ENCODE data around the gene SLIT1. TPM values are rescaled to one million over a fixed set of nuclear protein-coding genes. Genes with fewer than 3 reads are reported as not detected.

The SLIT1 gene
- total RNA-seq, 2 donors from 2014 or later: 0.56 to 2.0 TPM

- Mint-ChIP-seq H3K4me1 (no peaks in the 10 kb centered on the region), H3K27me3 (no peaks in the 10 kb centered on the region), H3K36me3 (ENCODE audit: low read depth) (peaks cover 2% of the 10 kb centered on the region), H3K27ac (no peak overlapping the region), H3K9me3 (no peaks in the 10 kb centered on the region), H3K4me3 (no peak overlapping the region)
- no peak for ATAC-seq (replicated peaks)
Measured at GRCh38 chr10:96964131-96964530, 221.6 kb downstream of the SLIT1 start.

- Mint-ChIP-seq H3K27me3 (no peaks in the 10 kb centered on the region), H3K36me3 (ENCODE audit: low read depth) (peaks cover 21% of the 10 kb centered on the region), H3K9me3 (no peaks in the 10 kb centered on the region), H3K4me3 (no peak overlapping the region), H3K4me1 (no peaks in the 10 kb centered on the region), H3K27ac (no peak overlapping the region)
- ATAC-seq (replicated peaks): no peak
Measured at GRCh38 chr10:96960872-96961271, 224.9 kb downstream of the SLIT1 start.

DNA sequence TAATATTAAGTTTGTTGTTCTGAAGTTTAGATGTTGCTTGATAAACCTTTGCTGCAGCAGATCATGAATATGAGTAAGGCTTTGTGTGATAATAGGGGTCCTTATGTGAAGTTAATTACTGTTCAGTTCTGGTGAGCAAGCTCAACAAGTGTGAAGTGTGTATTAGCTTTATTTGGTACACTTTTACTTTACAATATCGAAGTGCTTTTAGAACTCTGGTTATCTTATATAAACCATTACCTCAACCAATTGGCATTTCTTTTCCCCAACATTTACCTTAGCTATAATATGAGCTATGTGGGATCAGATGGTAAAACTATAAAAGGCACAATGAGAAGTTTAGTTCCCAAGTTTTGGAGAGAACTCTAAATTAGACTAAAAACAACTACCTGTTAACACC, 226.0 kb downstream of the SLIT1 start:
- no peaks in the 10 kb centered on the region for H3K9me3 Mint-ChIP-seq
- peaks cover 33% of the 10 kb centered on the region for H3K36me3 Mint-ChIP-seq (ENCODE audit: low read depth)
- no peak overlapping the region for H3K27ac Mint-ChIP-seq
- H3K4me1 Mint-ChIP-seq: no peaks in the 10 kb centered on the region
- no peak for ATAC-seq (replicated peaks)
- H3K4me3 Mint-ChIP-seq: no peak overlapping the region
- no peaks in the 10 kb centered on the region for H3K27me3 Mint-ChIP-seq

GRCh38 chr10:96958071-96958470, 227.7 kb downstream of the SLIT1 start:
- H3K4me3 Mint-ChIP-seq: no peak overlapping the region
- ATAC-seq (replicated peaks): no peak
- H3K27me3 Mint-ChIP-seq: no peaks in the 10 kb centered on the region
- H3K9me3 Mint-ChIP-seq: no peaks in the 10 kb centered on the region
- H3K27ac Mint-ChIP-seq: no peak overlapping the region
- H3K36me3 Mint-ChIP-seq (ENCODE audit: low read depth): peaks cover 46% of the 10 kb centered on the region
- no peaks in the 10 kb centered on the region for H3K4me1 Mint-ChIP-seq

DNA sequence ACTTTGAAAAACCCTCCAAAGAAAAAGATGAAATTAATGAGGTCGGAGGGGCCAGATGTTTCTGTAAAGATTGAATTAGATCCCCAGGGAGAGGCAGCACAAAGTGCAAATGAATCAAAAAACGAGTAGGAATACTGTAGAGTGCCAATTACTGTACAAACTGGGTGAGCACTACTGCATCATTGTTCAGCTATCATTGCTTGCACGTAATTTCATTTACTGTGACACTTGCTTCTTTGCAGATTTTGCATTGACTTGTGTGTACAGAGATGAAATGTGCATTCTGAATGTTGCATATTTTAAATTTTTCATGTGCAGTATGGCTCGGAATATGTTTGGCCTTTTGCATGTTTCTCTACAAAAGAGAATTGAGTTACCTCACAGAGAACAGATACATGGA, 230.0 kb downstream of the SLIT1 start:
- Mint-ChIP-seq H3K36me3 (ENCODE audit: low read depth) (peaks cover 61% of the 10 kb centered on the region), H3K27me3 (no peaks in the 10 kb centered on the region), H3K27ac (no peak overlapping the region), H3K4me3 (no peak overlapping the region), H3K4me1 (no peaks in the 10 kb centered on the region), H3K9me3 (no peaks in the 10 kb centered on the region)
- ATAC-seq (replicated peaks): no peak

DNA sequence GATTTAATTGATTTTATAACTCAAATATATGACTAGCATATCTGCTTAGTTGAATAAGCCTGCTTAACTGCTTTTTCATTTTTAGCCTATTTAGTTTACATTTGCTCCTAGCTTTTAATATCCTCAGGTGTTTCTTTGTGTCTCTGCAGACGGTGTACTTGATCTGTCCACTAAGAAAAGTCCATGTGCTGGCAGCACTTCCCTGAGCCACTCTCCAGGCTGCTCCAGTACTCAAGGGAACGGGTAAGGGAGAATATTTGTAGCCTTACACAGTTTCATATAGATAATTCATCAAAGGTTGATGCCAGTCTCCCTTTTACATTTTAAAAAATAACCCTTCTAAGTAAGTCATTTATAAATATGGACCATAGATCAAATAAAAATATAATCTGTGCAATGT, 233.8 kb downstream of the SLIT1 start:
- H3K4me3 Mint-ChIP-seq: no peak overlapping the region
- H3K4me1 Mint-ChIP-seq: no peaks in the 10 kb centered on the region
- H3K27me3 Mint-ChIP-seq: no peaks in the 10 kb centered on the region
- H3K9me3 Mint-ChIP-seq: no peaks in the 10 kb centered on the region
- H3K27ac Mint-ChIP-seq: no peak overlapping the region
- no peak for ATAC-seq (replicated peaks)
- H3K36me3 Mint-ChIP-seq (ENCODE audit: low read depth): peaks cover 54% of the 10 kb centered on the region

DNA sequence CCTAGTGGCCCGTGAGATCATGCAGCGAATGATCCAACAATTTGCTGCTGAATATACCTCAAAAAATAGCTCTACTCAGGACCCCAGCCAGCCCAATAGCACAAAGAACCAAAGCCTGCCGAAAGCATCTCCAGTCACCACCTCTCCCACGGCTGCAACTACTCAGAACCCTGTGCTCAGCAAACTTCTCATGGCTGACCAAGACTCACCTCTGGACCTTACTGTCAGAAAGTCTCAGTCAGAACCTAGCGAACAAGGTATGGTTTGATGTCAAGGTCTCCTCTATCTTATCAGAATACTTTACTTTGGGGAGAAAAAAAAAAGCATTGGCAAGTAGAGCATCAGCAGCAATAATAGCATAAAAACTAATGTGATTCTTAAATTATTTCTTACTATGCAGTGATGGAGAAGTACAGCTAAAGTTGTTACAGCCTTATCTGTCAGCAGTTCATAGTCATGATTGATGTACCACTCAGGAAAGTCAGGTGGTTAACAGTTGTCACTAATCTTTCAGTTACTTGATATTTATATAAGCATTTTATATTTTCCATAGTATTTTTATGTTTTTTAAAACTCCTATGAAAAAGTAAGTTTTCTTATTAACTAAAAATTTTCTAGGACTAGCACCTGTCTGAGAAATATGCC, 236.6 kb downstream of the SLIT1 start:
- H3K4me3 Mint-ChIP-seq: no peak overlapping the region
- no peak for ATAC-seq (replicated peaks)
- no peaks in the 10 kb centered on the region for H3K4me1 Mint-ChIP-seq
- H3K27ac Mint-ChIP-seq: no peak overlapping the region
- no peaks in the 10 kb centered on the region for H3K9me3 Mint-ChIP-seq
- H3K27me3 Mint-ChIP-seq: no peaks in the 10 kb centered on the region
- H3K36me3 Mint-ChIP-seq (ENCODE audit: low read depth): peaks cover 47% of the 10 kb centered on the region

Other genes starting within 250 kb of the SLIT1 start
- gene ARHGAP19, start 106.7 kb upstream of the SLIT1 start, total RNA-seq: 10 to 100 TPM; 44.6 to 46.4 TPM
- gene FRAT1, start 133.3 kb upstream of the SLIT1 start, total RNA-seq: 1 to 10 TPM; 1.5 to 3.7 TPM
- 1 to 10 TPM; 4.7 to 9.7 TPM for gene FRAT2, start 148.8 kb upstream of the SLIT1 start, total RNA-seq
- gene RRP12, start 215.4 kb upstream of the SLIT1 start, total RNA-seq: 10 to 100 TPM; 29.6 to 61.9 TPM
- 1,000 to 10,000 TPM; 1,094 to 1,221 TPM for gene PGAM1, start 240.2 kb upstream of the SLIT1 start, total RNA-seq